ENCODE results near the gene PYGM.
"Not testable (repeated sequence)": the region's sequence is repeated elsewhere in the genome, so short reads cannot be mapped to it uniquely, and the experiment has no call there.

The PYGM gene

DNA sequence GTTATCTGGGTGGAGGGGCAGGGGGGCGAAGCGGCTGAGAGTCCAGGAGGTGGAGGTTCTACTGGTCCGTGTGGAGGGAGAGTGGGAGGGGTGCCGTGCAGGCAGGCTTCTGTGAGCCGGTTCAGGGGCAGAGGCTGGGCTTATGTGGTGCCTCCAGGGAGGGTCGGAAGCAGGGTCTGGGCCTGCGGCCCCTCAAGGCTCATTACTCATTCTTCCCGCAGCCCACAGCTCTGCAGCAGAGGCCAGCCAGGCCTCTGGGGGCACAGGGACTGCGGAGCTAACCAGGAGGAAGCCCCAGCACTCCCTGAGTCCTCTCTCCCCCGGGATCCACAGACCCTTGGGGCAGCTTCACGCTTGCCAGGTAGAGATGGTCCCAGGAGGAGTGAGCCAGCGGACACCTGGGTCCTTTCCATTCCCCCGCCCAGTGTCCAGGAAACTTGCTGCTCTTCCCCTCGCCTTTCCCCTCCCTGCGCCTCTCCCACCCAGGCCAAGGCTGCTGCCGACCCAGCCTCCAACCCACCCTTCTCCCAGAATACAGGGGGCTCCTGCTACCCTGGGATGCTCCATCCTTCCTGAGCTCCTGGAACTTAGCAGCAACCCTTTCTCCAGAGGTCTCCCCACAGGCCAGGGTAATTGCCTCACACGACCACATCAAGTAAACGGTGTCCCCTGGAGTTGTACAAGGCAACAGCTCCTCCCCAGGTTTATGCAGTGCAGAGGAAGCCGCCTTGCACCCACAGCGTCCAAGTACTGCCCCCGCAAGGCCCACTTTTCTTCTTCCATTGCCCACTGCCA is 43.1 kb downstream of the PYGM start:
- no peak for DNase-seq (ENCODE audit: low spot score)

DNA sequence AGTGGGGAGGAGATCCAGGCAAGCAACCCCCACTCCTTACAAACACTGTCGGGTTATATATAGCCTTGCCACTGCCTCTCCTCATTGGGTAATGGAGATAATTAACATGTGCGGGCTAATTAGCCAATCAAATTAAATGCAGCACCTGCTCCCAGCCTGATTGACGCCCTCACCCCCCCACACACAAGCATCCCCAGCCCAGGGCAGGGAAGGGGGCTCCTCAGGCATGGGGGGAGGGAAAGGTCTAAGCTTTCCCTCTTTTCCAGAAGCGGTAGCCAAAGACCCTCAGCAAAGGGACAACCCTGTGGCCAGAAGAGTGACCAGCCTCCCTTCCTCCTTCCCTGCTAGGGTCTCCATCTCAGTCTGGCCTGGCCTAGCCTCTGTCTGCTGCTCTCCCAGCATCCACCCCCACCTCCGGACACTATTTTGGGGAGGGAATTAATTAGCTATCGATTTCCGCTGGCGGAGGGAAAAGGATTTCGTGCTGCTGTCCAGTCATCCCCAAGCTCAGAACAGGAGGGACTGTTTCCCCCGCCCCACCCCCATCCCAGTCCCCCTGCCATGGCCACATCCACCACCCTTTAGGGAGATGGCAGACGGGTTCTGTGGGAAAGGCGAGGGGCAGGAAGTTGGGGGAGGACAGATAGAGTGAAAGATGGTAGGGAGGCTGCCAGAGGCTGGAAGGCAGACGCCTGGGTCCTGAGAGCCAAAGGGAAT is 43.9 kb downstream of the PYGM start:
- DNase-seq (ENCODE audit: low spot score) = no peak

DNA sequence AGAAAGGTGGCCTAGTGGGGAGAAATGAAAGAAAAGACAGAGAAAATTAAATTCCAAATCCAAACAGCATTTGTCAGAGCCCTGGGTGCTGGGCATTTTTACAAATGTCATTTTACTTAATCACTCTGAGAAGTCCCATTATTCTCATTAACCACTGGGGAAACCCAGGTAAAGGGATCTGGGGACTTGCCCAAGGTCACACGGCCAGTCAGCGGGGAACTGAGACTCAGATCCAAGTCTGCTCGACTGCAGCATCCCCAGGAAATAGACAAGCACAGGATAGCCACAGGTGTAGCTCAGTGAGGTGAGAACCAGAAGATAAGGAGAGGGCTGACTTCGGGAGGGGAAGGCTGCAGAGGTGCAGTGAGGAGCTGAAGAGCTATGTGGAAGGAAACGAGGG is 44.7 kb downstream of the PYGM start:
- DNase-seq (ENCODE audit: low spot score) = no peak

DNA sequence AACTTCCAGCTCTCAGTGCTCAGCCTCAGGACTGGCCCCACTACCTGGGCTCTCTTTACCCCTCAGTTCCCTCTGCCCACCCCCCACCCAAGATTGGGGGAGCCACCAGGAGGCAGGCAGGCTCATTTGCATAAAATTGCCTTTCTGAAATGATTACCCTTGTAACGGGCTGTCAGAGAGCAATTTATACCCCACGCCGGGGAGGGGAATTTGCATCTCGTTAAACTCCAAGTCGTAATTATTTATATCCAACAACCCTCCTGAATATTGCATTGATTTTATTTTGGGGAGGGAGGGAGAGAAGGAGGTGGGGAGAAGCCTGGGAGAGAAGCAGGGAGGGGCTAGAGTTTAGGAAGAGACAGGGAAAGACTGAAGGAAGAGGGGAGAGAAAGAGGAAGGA is 45.1 kb downstream of the PYGM start:
- DNase-seq (ENCODE audit: low spot score) = no peak

DNA sequence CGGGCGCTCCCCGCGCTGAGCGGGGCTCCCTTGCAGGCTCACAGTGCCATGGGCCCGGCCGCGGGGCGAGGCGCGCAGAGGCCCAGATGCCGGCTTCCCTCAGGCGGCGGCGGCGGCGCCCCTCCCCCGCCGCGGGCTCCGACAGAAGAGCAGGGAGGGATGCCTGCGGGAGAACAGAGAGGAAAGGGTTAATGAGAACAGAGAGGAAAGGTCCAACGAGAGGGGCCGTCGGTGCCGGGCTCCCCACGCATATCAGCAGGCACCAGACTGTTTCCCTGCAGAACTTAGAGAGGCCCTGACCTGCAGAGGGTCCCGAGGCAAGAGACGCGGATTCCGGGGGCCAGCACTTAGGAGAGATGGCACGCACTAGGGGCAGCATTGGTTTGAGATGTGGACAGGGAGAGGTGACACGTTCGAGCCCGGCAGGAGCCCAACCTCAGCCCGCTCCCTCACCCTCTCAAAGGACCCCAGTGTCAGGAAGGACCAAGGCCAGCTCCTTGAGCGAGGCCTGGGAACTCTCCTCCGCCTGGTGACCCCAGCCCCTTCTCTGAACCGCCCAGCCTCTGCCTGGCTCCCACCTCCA is 45.9 kb downstream of the PYGM start:
- DNase-seq (ENCODE audit: low spot score) = no peak

DNA sequence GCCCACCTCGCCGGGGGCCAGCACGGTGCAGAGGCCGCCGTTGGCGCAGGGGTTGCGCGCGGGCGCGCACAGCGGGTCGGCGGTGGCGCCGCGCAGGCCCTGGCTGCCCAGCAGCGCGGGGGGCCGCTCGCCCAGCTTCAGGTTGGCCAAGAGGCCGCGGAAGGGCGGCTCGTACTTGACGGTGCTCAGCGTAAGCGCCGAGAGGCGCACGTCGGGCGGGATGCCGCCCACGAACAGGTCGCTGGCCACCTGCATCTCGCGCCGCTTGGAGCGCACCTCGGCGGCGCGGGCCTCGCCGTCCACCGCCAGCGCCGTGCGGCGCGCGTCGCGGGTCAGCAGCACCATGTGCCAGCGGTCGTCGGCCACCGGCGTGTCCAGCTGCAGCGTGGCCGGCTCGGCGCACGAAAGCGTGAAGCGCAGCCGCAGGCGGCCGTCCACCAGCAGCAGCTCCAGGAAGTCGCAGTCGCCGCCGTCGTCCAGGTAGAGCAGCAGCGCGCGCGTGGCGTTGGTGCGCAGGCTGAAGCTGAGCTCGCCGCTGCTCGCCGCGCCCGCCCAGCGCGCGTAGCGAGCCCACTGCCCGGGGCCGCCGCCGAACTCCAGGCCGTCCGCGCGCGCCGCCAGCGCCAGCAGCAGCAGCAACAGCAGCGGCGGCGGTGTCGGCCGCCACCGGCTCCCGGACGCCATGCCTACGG is 46.6 kb downstream of the PYGM start:
- no peak for DNase-seq (ENCODE audit: low spot score)

DNA sequence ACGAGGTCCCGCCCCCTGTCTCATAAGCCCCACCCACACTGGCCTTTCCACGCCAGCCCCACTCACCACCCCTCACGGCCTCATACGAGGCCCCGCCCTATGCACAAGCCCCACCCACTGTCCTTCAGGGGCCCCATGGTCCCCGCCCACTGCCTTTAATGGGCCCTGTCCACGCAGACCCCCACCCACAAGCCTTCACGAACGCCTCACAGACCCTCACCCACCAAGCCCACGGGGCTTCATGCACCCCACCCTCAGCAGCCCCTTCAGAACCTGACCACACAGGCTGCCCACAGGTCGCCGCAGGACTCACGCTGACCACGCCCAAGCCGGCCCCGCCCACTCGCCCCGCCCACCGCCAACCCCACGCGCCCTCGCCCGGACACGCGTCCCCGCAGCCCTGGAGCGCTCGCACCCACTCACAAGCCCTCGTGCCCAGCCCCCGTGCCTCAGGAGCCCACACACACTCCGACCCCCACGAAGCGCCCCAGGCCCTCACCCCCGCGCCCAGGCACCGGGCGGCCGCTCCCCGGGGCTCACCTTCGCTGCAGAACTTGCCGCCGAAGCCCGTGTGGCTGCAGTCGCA is 47.3 kb downstream of the PYGM start:
- DNase-seq (ENCODE audit: low spot score) = no peak

DNA sequence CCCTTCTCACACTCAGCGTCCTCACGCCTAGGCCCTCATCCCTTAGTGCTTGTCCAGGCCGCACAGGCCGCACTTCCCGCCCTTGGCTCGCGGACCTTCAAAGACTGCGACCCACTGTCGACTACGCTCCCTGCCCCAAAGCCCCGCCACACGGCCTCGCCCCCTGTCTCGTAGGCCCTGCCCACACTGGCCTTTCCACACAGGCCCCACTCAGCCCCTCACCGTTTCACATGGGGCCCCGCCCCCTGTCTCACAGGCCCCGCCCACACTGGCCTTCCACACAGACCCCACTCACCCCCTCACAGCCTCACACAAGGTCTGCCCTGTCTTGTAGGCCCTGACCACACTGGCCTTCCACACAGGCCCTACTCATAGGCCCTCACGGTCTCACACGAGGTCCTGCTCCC is 47.8 kb downstream of the PYGM start:
- no peak for DNase-seq (ENCODE audit: low spot score)

DNA sequence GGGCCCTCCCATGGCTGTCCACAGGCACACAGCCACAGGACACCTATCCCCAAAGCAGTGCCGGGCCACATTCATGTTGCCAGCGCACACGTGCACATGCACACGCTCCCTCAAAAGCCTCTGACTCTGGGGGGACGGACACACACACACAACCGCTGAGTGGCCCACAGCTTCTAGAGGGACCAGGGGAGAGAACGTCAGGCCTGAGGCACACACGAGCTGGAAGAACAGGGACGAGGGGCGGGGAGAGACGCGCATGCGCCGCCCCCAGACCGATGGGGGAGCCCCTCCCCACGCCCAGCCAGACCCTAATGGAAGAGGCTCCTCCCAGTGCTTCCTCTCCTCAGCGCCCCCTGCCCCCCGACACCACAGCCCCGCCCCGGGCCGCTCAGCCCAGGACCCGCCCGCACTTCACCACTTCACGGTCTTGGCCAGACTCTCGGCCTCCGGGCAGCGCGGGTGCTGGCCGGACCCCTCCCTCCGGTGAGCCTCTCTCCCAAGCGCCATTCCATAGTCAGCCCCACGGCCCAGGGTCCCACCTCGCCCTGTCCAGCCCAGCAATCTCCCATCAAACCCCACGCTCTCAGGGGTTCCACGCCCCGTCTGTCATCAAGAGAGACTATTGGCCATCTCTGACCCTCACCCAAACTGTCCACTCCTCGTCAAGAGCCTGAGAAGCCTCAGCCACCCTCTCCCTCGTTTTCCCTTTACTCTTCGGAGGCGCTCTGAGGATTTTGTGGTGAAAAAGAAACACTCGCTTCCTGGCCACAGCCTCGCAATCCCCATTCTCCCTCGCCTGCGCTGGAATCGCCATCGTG is 48.4 kb downstream of the PYGM start:
- DNase-seq (ENCODE audit: low spot score) = no peak

DNA sequence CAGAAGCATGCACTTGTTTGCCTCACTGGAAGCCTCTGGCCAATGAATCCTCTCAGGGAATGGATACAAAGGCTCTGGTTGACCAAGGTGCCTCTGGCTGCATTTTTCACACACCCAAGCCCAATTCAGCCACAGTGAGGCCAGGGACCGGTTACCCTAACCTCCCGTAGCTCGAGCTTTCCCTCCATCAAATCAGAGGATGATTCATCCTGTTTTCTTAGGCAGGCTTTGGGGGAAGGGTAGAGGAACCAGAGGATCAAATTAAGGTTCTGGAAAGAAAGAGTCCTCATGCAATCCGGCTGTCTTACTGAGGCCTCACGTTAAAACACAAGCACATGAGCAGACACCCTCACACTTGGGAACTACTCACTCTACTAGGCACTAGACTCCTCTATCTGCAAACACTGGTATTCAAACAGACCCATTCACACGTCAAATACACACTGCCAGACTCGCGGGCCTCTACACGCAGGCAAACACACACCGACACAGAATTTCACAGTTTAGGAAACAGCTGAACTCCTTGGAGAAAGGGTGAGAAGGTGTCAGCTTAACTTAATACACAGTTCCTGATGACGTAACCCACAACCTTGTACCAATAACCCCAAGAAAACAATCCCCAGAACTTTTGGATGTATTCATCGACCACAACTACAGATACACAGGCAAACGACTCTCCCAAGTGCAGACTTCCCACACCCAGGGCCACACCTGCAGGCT is 49.2 kb downstream of the PYGM start:
- DNase-seq (ENCODE audit: low spot score) = no peak

DNA sequence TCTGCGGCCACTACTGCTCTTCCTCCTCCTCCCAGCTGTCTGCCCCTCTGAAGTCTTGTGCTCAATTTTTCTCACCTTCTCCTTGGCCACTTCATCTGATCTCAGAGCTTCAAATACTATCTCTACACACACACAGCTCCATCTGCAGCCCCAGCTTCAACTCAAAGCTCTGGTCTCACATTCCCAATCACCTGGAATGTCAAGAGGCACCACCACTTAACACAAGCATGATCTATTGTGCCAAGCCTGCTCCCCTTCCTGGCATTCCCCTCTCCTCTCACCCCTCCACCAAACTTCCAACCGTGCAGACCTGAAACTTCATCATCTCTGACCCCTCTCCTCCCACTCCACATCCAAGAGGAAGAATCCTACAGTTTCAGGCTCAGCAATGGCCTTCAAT is 54.3 kb downstream of the PYGM start:
- DNase-seq (ENCODE audit: low spot score) = no peak

DNA sequence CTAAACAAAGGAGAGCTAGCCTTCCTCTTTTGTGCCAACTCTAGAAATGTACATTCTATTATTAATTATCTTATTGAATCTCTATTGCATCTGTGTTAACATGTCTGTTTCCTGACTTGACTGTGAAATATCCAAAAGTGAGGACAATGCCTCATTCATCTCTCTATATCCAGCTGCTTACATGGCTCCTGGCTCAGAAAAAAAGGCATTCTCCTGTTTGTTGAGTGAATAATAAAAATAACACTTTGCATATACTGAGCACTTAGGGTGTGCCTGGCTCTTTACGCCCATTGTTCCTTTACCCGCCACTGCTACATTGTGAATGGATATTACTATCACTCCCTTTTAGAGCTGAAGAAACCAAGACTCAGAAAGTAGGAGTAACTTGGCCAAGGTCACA is 56.7 kb downstream of the PYGM start:
- DNase-seq (ENCODE audit: low spot score) = no peak

DNA sequence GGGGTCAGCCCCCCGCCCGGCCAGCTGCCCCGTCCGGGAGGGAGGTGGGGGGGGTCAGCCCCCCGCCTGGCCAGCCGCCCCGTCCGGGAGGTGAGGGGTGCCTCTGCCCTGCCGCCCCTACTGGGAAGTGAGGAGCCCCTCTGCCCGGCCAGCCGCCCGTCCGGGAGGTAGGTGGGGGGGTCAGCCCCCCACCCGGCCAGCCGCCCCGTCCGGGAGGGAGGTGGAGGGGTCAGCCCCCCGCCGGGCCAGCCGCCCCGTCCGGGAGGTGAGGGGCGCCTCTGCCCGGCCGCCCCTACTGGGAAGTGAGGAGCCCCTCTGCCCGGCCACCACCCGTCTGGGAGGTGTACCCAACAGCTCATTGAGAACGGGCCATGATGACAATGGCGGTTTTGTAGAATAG is 57.8 kb downstream of the PYGM start:
- DNase-seq (ENCODE audit: low spot score) = not testable (repeated sequence)

DNA sequence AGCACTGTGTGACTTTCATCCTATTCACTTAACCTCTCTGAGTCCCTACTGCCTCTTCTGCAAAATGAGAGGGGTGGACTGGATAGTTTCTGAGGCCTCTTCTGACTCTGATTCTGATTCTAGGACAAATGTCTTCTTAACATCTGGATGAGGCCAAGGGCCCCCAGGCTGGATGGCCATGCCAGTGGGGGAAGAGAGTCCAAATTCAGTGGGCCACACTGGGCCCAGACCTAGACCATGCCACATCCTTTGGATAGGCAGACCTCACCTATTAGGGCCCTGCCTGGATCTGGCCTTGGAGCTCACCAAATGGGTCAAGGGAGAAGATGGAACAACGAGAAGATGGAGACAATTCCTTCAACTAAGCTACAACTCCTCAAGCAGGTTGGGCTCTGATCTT is 61.3 kb downstream of the PYGM start:
- no peak for DNase-seq (ENCODE audit: low spot score)

DNA sequence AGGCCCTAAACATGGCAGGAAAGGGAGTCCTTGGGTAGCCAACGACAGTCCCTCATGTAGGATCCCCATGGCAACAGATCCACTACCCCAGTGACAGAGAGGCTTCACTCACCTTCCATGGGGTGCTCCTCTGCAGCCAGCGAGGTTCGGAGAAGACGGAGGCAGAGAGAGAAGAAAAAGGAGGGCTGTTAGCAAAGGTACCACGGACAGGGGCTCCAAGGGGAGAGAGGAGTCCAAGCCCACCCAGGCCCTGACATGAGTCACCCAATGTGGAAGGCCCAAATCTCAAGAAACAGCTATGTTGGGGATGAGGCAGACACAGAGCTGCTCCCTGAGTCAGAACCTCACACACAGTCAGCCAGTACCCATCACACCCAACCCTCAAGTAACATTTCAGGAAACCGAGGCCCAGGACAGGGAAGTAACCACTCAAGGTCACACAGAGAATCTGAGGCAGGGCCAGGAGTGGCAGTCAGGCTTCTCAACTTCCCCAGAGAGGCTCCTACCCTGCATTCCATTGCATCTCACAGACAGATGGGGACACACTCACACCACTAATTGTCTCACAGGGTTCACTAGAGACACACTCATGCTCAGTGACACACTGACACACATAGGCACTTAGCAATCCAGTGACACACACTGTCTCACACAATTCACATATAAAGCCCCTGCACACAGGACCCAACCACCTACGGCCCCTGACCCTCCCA is 62.0 kb downstream of the PYGM start:
- DNase-seq (ENCODE audit: low spot score) = no peak
